HG02884 (cell line): ENCODE data around the gene MICB.
"Not testable (repeated sequence)": the region's sequence is repeated elsewhere in the genome, so short reads cannot be mapped to it uniquely, and the experiment has no call there.

Experiments used
- ATAC-seq: cut with Tn5 transposase; IDR thresholded peaks from one replicate; pipeline ENCODE4 v1.9.1; 2021; ENCODE audit warnings: mild to moderate bottlenecking, moderate library complexity; ENCODE audit not compliant: unreplicated experiment

Gene MICB

GRCh38 chr6:31535538-31536324, 37.8 kb downstream of the MICB start:
- ATAC-seq: no peak

GRCh38 chr6:31538805-31539400, 41.0 kb downstream of the MICB start:
- ATAC-seq: no peak

- no peak for ATAC-seq
These were observed 42.7 kb downstream of the MICB start for GRCh38 chr6:31540640-31541039.

- no peak for ATAC-seq
These were observed 43.2 kb downstream of the MICB start for GRCh38 chr6:31541059-31541657.

GRCh38 chr6:31541658-31542521, 43.9 kb downstream of the MICB start, which contains the start of gene DDX39B:
TSS of gene DDX39B (minus strand) at chr6:31542003. CDS start at chr6:31540532, 1,471 bp downstream.
- ATAC-seq: no peak

- ATAC-seq: no peak
These were observed 45.7 kb downstream of the MICB start for GRCh38 chr6:31543639-31544038.

- ATAC-seq: no peak
These were observed 46.7 kb downstream of the MICB start for GRCh38 chr6:31544676-31545075.

- ATAC-seq: no peak
These were observed 47.3 kb downstream of the MICB start for GRCh38 chr6:31545291-31545690.

GRCh38 chr6:31546339-31546957, 48.5 kb downstream of the MICB start, which contains the start of gene ATP6V1G2:
TSS of gene ATP6V1G2 (minus strand) at chr6:31546608. CDS start at chr6:31546559, 49 bp downstream.
- no peak for ATAC-seq

GRCh38 chr6:31546958-31547726, 49.2 kb downstream of the MICB start, which contains the start of gene NFKBIL1:
TSS of gene NFKBIL1 (plus strand) at chr6:31547608. CDS start at chr6:31547695, 87 bp downstream.
- no peak for ATAC-seq

GRCh38 chr6:31547727-31548543, 50.0 kb downstream of the MICB start:
- ATAC-seq: no peak

- ATAC-seq: no peak
These were observed 50.6 kb downstream of the MICB start for GRCh38 chr6:31548544-31548873.

GRCh38 chr6:31551371-31551770, 53.4 kb downstream of the MICB start:
- ATAC-seq: not testable (repeated sequence)

GRCh38 chr6:31556307-31556706, 58.4 kb downstream of the MICB start:
- ATAC-seq: no peak

- no peak for ATAC-seq
These were observed 59.7 kb downstream of the MICB start for GRCh38 chr6:31557443-31558317.

- ATAC-seq: no peak
These were observed 60.3 kb downstream of the MICB start for GRCh38 chr6:31558318-31558625.

- no peak for ATAC-seq
These were observed 60.9 kb downstream of the MICB start for GRCh38 chr6:31558631-31559500.
